ENCODE data around the gene PIK3CB.
A peak's percentile ranks its signal among the peaks of the same experiment; 100 is the strongest.
"Not testable (repeated sequence)": the region's sequence is repeated elsewhere in the genome, so short reads cannot be mapped to it uniquely, and the experiment has no call there.

Gene PIK3CB

DNA sequence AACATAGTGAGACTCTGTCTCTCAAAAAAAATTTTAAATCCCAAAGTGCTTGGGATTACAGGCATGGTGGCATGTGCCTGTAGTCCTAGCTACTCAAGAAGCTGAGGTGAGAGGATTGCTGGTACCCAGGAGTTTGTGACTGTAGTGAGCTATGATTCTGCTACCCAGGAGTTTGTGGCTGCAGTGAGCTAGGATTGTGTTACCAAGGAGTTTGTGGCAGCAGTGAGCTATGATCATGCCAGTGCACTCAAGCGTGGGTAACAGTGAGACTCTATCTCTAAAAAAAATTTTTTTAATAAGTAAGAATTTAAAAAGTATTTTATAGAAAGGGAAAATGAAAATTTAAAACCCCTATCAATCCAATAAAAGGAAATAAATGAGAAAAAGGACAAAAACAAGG is 156.6 kb downstream of the PIK3CB start:
- DNase-seq, result no peak

DNA sequence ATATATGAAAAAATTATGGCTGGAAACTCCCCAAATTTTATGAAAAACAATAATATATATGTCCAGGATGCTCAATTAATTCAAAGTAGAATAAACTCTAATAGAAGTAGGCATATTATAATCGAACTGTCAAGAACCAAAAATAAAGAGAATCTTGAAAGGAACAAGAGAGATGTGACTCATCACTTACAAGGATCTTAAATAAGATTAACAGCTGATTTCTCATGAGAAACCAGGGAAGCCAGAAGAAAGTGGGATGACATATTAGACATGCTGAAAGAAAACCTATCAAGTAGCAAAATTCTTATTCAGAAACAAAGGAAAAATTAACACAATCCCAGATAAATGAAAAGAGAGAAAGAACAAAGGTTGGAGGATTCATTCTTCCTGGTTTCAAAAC is 159.3 kb downstream of the PIK3CB start:
- no peak for DNase-seq

DNA sequence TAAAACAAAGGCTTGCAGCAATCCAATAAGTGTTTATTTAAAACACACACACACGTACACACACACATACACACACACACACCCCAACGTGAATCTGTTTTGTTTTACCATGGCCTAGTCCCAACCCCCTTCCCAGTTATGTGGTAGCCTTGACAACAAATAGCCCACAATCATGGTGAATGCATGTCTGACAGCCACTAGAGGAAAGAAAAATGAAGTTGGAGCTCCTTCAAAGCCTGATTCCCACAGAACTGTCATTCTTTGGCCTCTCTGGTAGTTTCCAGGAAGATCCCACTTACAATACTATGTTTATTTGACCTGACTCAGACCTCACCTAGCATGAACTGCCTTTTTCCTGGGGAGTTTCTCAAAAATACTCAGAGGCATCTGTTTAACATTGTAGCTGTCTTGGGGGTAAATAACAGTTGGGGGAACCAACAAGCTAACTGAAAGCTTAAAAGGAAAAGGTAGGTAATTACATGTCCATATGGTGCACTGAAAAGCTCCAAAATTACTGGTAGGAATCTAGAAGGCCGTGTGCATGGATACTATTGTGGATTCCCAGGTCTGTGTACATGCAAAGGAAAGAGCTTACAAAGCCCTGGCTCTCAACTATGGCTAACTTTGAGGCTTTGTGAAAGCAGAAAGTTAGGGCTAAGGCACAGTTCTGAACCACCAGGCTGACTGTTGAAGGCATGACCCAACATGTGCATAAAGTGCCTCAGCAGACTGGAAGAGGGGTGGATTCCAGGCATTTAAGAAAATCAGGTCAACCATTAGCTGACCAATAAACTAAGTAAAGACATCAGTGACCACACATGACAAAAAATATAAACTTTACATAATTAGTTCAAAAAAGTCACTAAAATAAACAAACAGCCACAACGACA is 160.8 kb downstream of the PIK3CB start:
- DNase-seq, result no peak

GRCh38 chr3:138670407-138670806 is 164.3 kb downstream of the PIK3CB start:
- DNase-seq, result no peak

GRCh38 chr3:138668107-138668506 is 166.6 kb downstream of the PIK3CB start:
- DNase-seq, result no peak

DNA sequence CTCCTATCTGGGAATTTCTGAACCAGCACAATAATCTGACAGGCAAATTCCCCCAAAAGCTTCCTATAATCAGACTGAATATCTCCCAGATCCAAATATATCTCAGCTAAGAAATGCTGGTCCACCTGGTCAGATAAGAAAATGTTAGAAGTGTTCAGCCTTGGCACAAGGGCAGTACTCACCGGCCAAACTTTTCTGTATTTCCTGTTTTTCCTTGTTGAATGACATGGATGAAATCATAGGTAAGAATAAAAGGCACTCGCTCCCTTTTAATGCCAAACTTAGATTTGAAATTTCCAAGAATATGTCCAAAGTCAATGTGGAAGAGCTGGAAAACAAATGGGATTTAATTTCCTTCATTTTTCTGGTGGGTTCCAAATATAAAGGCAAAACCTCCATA is 177.2 kb downstream of the PIK3CB start:
- DNase-seq, result no peak

- DNase-seq, result no peak
Measured at GRCh38 chr3:138653567-138653966, 181.2 kb downstream of the PIK3CB start.

DNA sequence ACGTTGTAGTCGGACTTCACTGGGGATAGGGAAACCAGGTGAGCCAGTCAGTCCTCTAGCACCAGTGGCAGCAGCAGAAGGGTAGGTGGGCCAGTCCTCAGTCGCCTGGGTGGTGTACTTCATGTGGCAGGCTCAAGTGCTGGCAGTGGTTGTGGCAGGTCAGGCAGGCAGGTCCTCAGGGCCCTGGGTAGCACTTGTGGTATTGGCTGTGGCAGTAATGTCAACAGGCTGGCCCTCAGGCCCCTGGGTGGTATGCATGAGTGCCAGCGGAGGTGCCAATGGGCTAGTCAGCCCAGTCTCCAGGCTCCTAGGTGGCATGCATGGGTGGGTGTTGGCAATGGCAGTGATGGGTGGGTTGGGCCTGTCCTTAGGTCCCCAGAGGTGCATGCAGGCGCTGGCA is 185.6 kb downstream of the PIK3CB start:
- DNase-seq, result no peak

DNA sequence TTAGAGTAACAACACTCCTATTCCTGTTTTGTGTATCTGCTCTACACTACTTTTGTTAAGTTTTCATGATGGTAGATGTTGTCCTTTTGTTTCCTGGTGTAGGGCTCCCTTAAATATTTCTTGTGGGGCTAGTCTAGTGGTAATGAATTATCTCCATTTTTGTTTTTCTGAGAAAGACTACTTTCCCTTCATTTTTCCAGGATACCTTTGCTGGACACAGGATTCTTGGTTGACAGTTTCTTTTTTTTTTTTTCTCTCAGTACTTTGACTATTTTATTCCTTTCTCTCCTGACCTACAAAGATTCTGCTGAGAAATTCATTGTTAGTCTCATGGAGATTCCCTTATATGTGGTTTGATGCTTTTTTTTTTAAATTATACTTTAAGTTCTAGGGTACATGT is 188.2 kb downstream of the PIK3CB start:
- DNase-seq, result no peak

GRCh38 chr3:138646008-138646407 is 188.7 kb downstream of the PIK3CB start:
- no peak for DNase-seq

- DNase-seq, result no peak
Measured at GRCh38 chr3:138642927-138643253, 191.8 kb downstream of the PIK3CB start.

- DNase-seq, result no peak
Measured at GRCh38 chr3:138642226-138642926, 192.4 kb downstream of the PIK3CB start.

- DNase-seq, result no peak
Measured at GRCh38 chr3:138640537-138640936, 194.2 kb downstream of the PIK3CB start.

GRCh38 chr3:138638641-138639040 is 196.1 kb downstream of the PIK3CB start:
- DNase-seq, result no peak

DNA sequence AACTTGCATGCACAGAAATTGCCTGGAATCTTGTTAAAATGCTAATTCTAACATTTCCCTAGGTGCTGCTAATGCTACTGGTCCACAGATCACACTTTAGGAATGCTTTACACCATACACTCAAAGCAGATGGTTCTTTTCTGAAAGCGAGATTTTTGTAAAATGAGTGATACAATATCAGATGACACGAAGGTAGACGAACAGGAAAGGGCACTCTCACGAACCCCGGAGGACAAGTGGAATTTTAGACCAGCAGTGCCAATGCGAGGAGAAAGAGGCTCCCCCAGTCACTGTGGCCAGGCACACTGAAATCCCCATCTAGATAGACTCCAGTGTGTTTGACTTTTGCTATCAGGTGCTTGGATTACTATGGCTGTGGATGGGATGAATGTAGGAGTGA is 205.2 kb downstream of the PIK3CB start:
- no peak for DNase-seq

GRCh38 chr3:138625707-138626365 is 208.9 kb downstream of the PIK3CB start:
- DNase-seq, result no peak

DNA sequence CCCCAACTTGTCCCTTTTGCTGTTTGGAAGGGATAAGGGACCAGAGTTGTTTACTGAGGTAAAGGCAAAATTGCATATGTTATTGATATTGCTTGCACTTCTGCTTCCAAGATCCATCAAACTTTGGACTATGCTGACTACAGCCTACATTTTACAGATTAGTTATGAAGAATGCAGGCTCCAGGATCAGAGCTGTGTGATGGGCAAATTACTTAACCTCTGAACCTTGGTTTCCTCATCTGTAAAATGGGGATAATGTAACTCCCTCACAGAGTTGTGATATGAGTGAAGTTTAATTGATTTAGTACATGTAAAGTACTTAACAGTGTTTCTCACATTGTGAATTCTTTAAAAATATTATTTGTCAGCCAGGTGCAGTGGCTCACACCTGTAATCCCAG is 210.2 kb downstream of the PIK3CB start:
- DNase-seq, result no peak

DNA sequence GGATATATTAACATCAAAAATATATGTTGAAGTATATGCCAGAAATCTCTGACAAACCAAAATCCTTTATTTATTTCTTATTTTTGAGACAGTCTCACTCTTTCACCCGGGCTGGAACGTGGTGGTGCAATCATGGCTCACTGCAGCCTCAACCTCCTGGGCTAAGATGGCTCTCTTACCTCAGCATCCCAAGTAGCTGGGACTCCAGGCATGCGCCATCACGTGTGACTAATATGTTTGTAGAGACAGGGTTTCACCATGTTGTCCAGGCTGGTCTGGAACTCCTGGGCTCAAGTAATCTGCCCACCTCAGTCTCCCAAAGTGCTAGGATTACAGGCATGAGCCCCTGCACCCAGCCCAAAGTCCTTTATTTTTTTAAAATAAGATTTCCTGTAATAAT is 214.3 kb downstream of the PIK3CB start:
- DNase-seq, result no peak

DNA sequence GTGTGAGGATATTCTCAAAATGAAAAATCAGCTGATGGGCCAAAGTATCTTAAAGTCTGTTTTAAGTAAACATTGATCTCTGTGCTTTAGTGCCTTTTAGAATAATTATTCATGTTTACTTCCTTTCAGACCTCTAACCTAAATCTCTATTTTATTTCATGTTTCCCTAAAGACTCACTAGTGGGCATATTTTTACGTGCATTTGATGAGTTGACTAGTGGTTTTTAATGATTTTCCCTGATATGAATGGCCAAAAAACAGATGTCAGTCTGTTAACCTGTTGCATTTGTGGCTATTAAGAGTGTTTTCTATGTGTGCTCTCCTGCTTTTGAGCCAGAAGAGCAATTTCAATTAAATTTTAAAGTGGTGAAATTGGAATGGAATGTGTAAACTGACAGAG is 219.3 kb downstream of the PIK3CB start:
- DNase-seq, result no peak

GRCh38 chr3:138609898-138610266 is 224.8 kb downstream of the PIK3CB start:
- DNase-seq, result no peak

- peak; percentile 74 for DNase-seq
Measured at GRCh38 chr3:138608322-138609135, 226.2 kb downstream of the PIK3CB start, which contains the start of gene FAIM. Gene FAIM (plus strand): TSS chr3:138608771. CDS start chr3:138619727, 10,956 bp downstream.

GRCh38 chr3:138604106-138604595 is 230.6 kb downstream of the PIK3CB start:
- not testable (repeated sequence) for DNase-seq
